SK-N-SH (cell line): ENCODE measurements around the gene GATB. TPM values are rescaled to one million over a fixed set of nuclear protein-coding genes. Genes with fewer than 3 reads are reported as not detected.

Experiments used
- CTCF ChIA-PET: fragments of 300-600, 350-600 bp; formaldehyde crosslinking; extraction: SDS; loops from one replicate; lab custom pipeline; 2021; lab: Yijun Ruan, JAX
- POLR2A ChIA-PET: fragments of 350-600 bp; sonication (Branson Sonifier 250); formaldehyde crosslinking; extraction: SDS; loops from one replicate; lab custom pipeline; 2020; ENCODE audit warnings: antibody characterized with exemption, inconsistent platforms; lab: Yijun Ruan, JAX
- DNase-seq: peaks from one replicate; pipeline ENCODE4 v3.0.0; 2012
- H2AFZ ChIP-seq: fragments of 200-600 bp; sonication (generic); 2 replicates; pipeline ENCODE4 v1.8.1; 2016; ENCODE audit warnings: antibody characterized with exemption, mild to moderate bottlenecking, low read depth
- H3F3A ChIP-seq: fragments of 200-600 bp; sonication (generic); replicated peaks from 2 replicates; pipeline ENCODE3; 2016; ENCODE audit warnings: antibody characterized with exemption, mild to moderate bottlenecking; ENCODE audit not compliant: insufficient read depth
- H3K27ac ChIP-seq, 2 experiments: fragments of 200-500 bp in 1 of 2; fragments of 200-600 bp in 1 of 2; sonication (Bioruptor generic) in 1 of 2; sonication (generic), shearing (Covaris generic) in 1 of 2; 2 replicates each; pipeline versions ENCODE4 v1.5.1 to v1.6.1; 2014 to 2016; ENCODE audit warnings: low read depth in 2 of 2, inconsistent platforms in 1 of 2, low read length in 1 of 2, mild to moderate bottlenecking in 1 of 2, mixed read lengths in 1 of 2
- H3K27me3 ChIP-seq: fragments of 200-600 bp; sonication (generic), shearing (Covaris generic); 2 replicates; pipeline ENCODE4 v1.6.1; 2016; ENCODE audit warnings: mixed run types; ENCODE audit not compliant: insufficient read depth
- H3K36me3 ChIP-seq, 2 experiments: fragments of 200-500 bp in 1 of 2; fragments of 200-600 bp in 1 of 2; sonication (Bioruptor generic) in 1 of 2; sonication (generic) in 1 of 2; replicated peaks in 1 of 2; 2 replicates each; pipeline versions ENCODE3 to v1.5.1; 2014 to 2016; ENCODE audit warnings: low read length in 1 of 2, mild to moderate bottlenecking in 1 of 2; ENCODE audit not compliant: insufficient read depth in 2 of 2, control insufficient read depth in 1 of 2
- H3K4me1 ChIP-seq, 2 experiments: fragments of 200-500 bp in 1 of 2; fragments of 200-600 bp in 1 of 2; sonication (Bioruptor generic) in 1 of 2; sonication (generic), shearing (Covaris generic) in 1 of 2; 2 replicates each; pipeline versions ENCODE4 v1.5.1 to v1.6.1; 2014 to 2016; ENCODE audit warnings: low read depth in 1 of 2, low read length in 1 of 2, mixed run types in 1 of 2; ENCODE audit not compliant: insufficient read depth in 2 of 2, control insufficient read depth in 1 of 2
- H3K4me2 ChIP-seq: fragments of 200-600 bp; sonication (generic), shearing (Covaris generic); 2 replicates; pipeline ENCODE4 v1.6.1; 2017; ENCODE audit warnings: mixed run types
- H3K4me3 ChIP-seq, 2 experiments: fragments of 200-500 bp in 1 of 2; fragments of 200-600 bp in 1 of 2; sonication (Bioruptor generic) in 1 of 2; sonication (generic), shearing (Covaris generic) in 1 of 2; 2 replicates each; pipeline versions ENCODE4 v1.5.1 to v1.8.1; 2014 to 2016; ENCODE audit warnings: low read depth in 2 of 2, inconsistent platforms in 1 of 2, low read length in 1 of 2, mild to moderate bottlenecking in 1 of 2, mixed read lengths in 1 of 2, moderate library complexity in 1 of 2
- H3K79me2 ChIP-seq: fragments of 200-600 bp; sonication (generic); 2 replicates; pipeline ENCODE4 v1.8.1; 2017; ENCODE audit warnings: mild to moderate bottlenecking; ENCODE audit not compliant: insufficient read depth
- H3K9ac ChIP-seq: fragments of 200-600 bp; sonication (generic); 2 replicates; pipeline ENCODE4 v1.6.1; 2017; ENCODE audit warnings: mixed run types
- H3K9me2 ChIP-seq: fragments of 200-600 bp; sonication (generic); 2 replicates; pipeline ENCODE4 v1.6.1; 2017; ENCODE audit warnings: mixed run types
- H3K9me3 ChIP-seq: fragments of 200-600 bp; sonication (generic); 2 replicates; pipeline ENCODE4 v1.6.1; 2017; ENCODE audit warnings: mixed run types, mild to moderate bottlenecking, moderate library complexity
- H4K20me1 ChIP-seq: fragments of 200-600 bp; sonication (generic); 2 replicates; pipeline ENCODE4 v1.6.1; 2017; ENCODE audit warnings: mild to moderate bottlenecking, mixed run types; ENCODE audit not compliant: insufficient read depth
- ELF1 ChIP-seq: IDR thresholded peaks from 2 replicates; pipeline ENCODE4 v1.4.0; 2012
- FOXJ3 ChIP-seq: sonication (generic); formaldehyde crosslinking; IDR thresholded peaks from 2 replicates; pipeline ENCODE4 v1.5.1; 2020; ENCODE audit warnings: mild to moderate bottlenecking, missing genetic modification reagents
- GATA2 ChIP-seq: sonication (generic); formaldehyde crosslinking; IDR thresholded peaks from 2 replicates; pipeline ENCODE4 v1.5.0; 2020; ENCODE audit warnings: mild to moderate bottlenecking, missing genetic modification reagents
- MAX ChIP-seq: IDR thresholded peaks from 2 replicates; pipeline ENCODE4 v1.4.0; 2012; ENCODE audit warnings: low read depth
- NFIC ChIP-seq: IDR thresholded peaks from 2 replicates; pipeline ENCODE4 v1.4.0; 2012; ENCODE audit warnings: borderline replicate concordance
- NRF1 ChIP-seq: IDR thresholded peaks from 2 replicates; pipeline ENCODE4 v1.6.1; 2012; ENCODE audit warnings: low read depth, mild to moderate bottlenecking, low read length
- PBX3 ChIP-seq: IDR thresholded peaks from 2 replicates; pipeline ENCODE4; 2012
- POLR2AphosphoS5 ChIP-seq: IDR thresholded peaks from 2 replicates; pipeline ENCODE4 v1.6.1; 2012; ENCODE audit warnings: low read depth, low read length
- RAD21 ChIP-seq: IDR thresholded peaks from 2 replicates; pipeline ENCODE4 v1.6.1; 2012; ENCODE audit warnings: mild to moderate bottlenecking, low read length
- SMC3 ChIP-seq: IDR thresholded peaks from 2 replicates; pipeline ENCODE4 v1.6.1; 2012; ENCODE audit warnings: low read depth, low read length, improper control_type of control experiment
- TAF1 ChIP-seq: IDR thresholded peaks from 2 replicates; pipeline ENCODE4 v1.6.1; 2012; ENCODE audit warnings: low read depth, mild to moderate bottlenecking, low read length, moderate library complexity, borderline replicate concordance
- USF2 ChIP-seq: fragments of 150-350 bp; IDR thresholded peaks from 2 replicates; pipeline ENCODE4 v1.6.1; 2017; ENCODE audit warnings: antibody characterized with exemption, low read length, low read depth, borderline replicate concordance
- YY1 ChIP-seq: IDR thresholded peaks from 2 replicates; pipeline ENCODE4 v1.4.0; 2012; ENCODE audit warnings: low read depth, mild to moderate bottlenecking
- whole genome bisulfite sequencing: methylation state at CpG from one replicate; pipeline ENCODE4 v1.1.6; 2017; ENCODE audit warnings: low lambda C conversion rate; 5-methylcytosine and 5-hydroxymethylcytosine counted together
- polyA plus RNA-seq, 3 experiments: library from polyadenylated mRNA; depleted of rRNA; stranded (reverse); fragments of >200 nt; gene quantifications; 2 replicates each; pipeline ENCODE4 v1.2.3, GENCODE V29; 2012

Gene GATB
- polyA plus RNA-seq, 1 of the 3 experiments (the other 2 are of a cell fraction): 28.1 TPM

GRCh38 chr4:151703401-151703800, 57.4 kb downstream of the GATB start:
- Histone ChIP-seq H3K9me3 (no peaks in the 10 kb centered on the region), H3K27ac (no peak overlapping the region), H3F3A (no peaks in the 10 kb centered on the region), H3K9me2 (no peaks in the 10 kb centered on the region), H3K27me3 (no peaks in the 10 kb centered on the region), H3K4me1 (no peaks in the 10 kb centered on the region), H2AFZ (no peak overlapping the region), H4K20me1 (no peaks in the 10 kb centered on the region), H3K36me3 (peaks cover 9 to 39% of the 10 kb centered on the region in 2 experiments), H3K9ac (no peak overlapping the region), H3K79me2 (no peaks in the 10 kb centered on the region), H3K4me2 (no peak overlapping the region), H3K4me3 (no peak overlapping the region)
- no peak for DNase-seq
- CTCF ChIA-PET: interaction anchor here (1.1 kb wide), 1 partner anchor 9 kb away, joined by 3 read pairs; no protein-coding TSS in a partner anchor
- no peak for TF ChIP-seq SMC3
- TF ChIP-seq USF2: no peak
- no peak for TF ChIP-seq NFIC
- no peak for TF ChIP-seq GATA2
- no peak for TF ChIP-seq ELF1
- TF ChIP-seq POLR2AphosphoS5: no peak
- no peak for TF ChIP-seq TAF1
- TF ChIP-seq RAD21: no peak
- no peak for TF ChIP-seq NRF1
- TF ChIP-seq YY1: no peak
- TF ChIP-seq MAX: no peak
- TF ChIP-seq FOXJ3 (CRISPR knock-in tag): no peak
- POLR2A ChIA-PET: no interaction called here
- WGBS: 96% methylated on average over 3 of the region's 3 CpGs

DNA sequence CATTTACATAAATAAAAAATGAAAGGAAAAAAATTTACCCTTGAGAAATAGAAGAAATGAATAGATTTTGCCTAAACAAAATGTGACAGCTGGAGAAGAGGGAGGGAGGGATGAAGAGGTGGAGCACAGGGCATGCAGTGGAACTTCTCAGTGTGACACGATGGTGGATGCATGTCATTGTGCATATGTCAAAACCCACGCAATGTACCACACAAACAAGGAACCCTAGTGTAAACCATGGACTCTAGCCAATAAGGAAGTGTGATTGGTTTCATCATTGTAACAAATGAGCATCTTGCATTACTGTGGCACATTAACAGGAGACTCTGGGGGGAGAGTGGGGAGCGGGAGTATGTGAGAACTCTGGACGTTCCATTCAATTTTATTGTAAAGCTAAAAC, 58.6 kb downstream of the GATB start:
- CTCF ChIA-PET: no interaction called here
- no peak overlapping the region for H2AFZ ChIP-seq
- H3K9me3 ChIP-seq: no peaks in the 10 kb centered on the region
- no peak overlapping the region for H3K9ac ChIP-seq
- H3F3A ChIP-seq: no peaks in the 10 kb centered on the region
- H3K9me2 ChIP-seq: no peaks in the 10 kb centered on the region
- no peaks in the 10 kb centered on the region for H3K4me1 ChIP-seq
- WGBS: 89% methylated on average over 4 of the region's 4 CpGs
- H3K27me3 ChIP-seq: no peaks in the 10 kb centered on the region
- H3K4me2 ChIP-seq: no peak overlapping the region
- H3K36me3 ChIP-seq: peaks cover 13 to 38% of the 10 kb centered on the region in 2 experiments
- POLR2A ChIA-PET: no interaction called here
- no peak for DNase-seq
- no peaks in the 10 kb centered on the region for H4K20me1 ChIP-seq
- H3K27ac ChIP-seq: no peak overlapping the region
- TF ChIP-seq PBX3: no peak
- no peaks in the 10 kb centered on the region for H3K79me2 ChIP-seq
- no peak overlapping the region for H3K4me3 ChIP-seq
